Fibroblast of villous mesenchyme (primary cell): ENCODE results near the gene BID. TPM values are rescaled to one million over a fixed set of nuclear protein-coding genes. Genes with fewer than 3 reads are reported as not detected.

ENCODE experiments used
- DNase-seq: peaks from one replicate; pipeline ENCODE4 v3.0.0-alpha.2; 2010; ENCODE audit warnings: low read depth
- H3K4me3 ChIP-seq: 2 replicates; pipeline ENCODE4 v1.5.1; 2011; ENCODE audit warnings: low read depth, mild to moderate bottlenecking, low read length
- CTCF ChIP-seq: IDR thresholded peaks from 2 replicates; pipeline ENCODE4 v1.5.1; 2012; ENCODE audit warnings: low read depth, mild to moderate bottlenecking, low read length; ENCODE audit not compliant: insufficient read depth
- total RNA-seq: library from RNA; depleted of rRNA; stranded (reverse); fragments of >200 nt; gene quantifications from 2 replicates; pipeline ENCODE4 v1.2.3, GENCODE V29; 2012

Gene BID
- total RNA-seq, 1 donor, result 19.4 TPM

- TF ChIP-seq CTCF, result no peak
- H3K4me3 ChIP-seq, result no peak overlapping the region
- DNase-seq, result no peak
Measured at GRCh38 chr22:17787716-17788330, 13.6 kb upstream of the BID start.

GRCh38 chr22:17787241-17787640, 13.0 kb upstream of the BID start:
- no peak for DNase-seq
- no peak overlapping the region for H3K4me3 ChIP-seq
- no peak for TF ChIP-seq CTCF

- no peak for TF ChIP-seq CTCF
- H3K4me3 ChIP-seq, result no peak overlapping the region
- peak; percentile 30 for DNase-seq
Measured at GRCh38 chr22:17786435-17787161, 12.3 kb upstream of the BID start.

DNA sequence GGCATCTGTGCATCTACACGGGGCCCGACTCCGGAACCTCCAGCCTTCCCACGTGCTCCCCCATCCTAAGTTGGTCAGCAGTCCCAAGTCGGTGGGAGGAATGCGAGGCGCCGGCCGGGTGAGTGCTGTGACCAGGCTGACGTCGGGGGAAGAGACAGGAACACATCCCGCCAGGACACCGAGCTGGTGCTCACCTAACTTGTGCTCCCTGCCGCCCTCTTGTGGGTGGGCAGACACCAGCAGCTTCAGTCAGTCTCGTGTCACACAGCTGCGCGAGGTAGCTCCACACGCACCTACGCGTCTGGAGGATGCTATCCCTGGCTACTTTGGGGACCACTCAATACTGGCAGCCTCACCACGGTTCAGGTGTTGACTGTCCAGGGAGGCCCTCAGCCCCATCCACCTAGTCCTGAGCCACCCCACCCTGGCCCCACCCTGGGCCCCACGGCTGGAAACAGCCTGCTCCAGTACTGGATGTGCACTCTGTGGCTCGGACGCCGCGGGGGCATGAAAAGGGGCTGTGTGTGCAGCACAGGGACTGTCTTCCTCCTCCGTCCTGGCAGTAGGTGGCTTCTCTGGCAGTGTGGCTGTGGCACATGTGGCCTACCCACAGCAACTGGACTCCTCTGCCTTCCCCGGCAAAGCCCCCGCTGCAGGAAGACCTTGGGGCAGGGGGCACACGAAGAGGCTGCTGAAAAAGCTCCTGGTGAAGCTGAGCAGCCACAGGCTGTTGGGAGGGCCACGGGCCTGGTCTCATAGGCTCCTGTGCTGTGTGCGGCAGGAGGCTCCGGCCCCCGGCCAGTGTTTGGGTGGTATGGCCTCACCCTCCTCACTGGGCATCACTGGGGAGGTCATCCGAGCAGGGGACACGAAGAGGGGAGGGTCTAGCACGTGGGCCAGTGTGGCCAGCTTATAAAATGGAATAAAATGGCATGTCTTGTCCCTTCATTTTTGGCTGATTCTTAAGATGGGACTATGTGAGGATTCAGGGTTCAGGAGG, 11.2 kb upstream of the BID start:
- no peak overlapping the region for H3K4me3 ChIP-seq
- peak; percentile 53 for TF ChIP-seq CTCF
- DNase-seq, result no peak

DNA sequence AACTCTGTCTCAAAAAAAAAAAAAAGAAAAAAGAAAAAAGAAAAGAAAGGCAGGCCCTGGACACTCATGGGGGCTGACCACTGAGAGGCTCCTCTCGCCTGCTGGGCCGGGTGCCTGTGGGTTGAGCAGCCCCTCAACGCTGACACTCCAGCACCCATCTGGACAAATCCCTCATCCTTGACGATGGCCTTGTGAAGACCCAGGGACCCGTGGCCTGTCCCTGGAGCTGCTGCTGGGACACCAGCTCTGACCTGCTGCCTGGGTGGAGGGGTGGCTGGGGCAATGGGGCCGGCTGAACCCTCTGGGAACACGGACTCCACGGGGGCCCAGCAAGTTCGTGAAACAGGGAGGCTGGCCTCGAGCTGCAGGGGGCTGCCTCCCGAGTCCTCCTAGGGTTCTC, 10.5 kb upstream of the BID start:
- no peak overlapping the region for H3K4me3 ChIP-seq
- DNase-seq, result no peak
- no peak for TF ChIP-seq CTCF

DNA sequence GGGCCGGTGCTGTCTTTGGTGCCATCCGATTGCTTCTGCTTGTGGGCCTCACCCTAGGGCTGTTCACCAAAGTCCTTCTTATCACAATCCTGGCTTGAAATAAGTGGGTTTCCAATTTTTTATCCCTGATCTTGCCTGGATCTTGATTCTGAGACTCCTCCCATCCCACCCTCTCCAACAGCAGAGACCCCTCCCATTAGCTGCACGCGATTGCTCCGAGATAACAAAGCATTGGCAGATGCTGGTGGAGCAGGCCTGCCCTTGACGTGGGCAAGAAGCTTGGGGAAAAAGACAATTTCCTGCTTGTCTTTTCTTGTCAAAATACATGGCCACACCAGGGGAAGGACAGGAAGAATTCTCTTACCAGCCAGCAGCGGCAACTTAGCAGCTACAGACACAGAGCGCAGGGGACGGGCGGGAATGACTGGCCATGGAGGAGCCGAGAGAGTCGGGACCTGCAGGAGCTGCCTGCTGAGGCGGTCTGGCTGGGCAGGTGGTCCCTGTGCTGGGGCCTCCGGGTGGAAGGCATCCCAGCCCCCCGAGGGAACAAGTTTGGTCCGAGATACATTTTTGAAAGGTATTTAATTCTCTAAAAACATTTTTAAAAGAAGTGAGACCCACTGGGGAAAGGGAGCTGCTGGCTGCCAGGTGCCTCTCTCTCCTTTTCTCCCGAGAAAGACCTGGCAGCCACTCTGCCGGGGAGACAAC, 9.7 kb upstream of the BID start:
- TF ChIP-seq CTCF, result no peak
- no peak overlapping the region for H3K4me3 ChIP-seq
- DNase-seq, result no peak
